DND-41 (cell line): ENCODE data around the gene SLC2A10.
A peak's percentile ranks its signal among the peaks of the same experiment; 100 is the strongest.

Source experiments
- ATAC-seq: fragments of 200-7000 bp; cut with Tn5 transposase; 3 replicates; pipeline ENCODE4 v1.9.1; 2021; ENCODE audit warnings: low read depth; ENCODE audit not compliant: insufficient read depth
- DNase-seq: peaks from one replicate; pipeline ENCODE4 v3.0.0-alpha.2; 2020
- H2AFZ ChIP-seq: 2 replicates; pipeline ENCODE4 v1.6.0; 2012; ENCODE audit warnings: low read depth, low read length
- H3K27ac ChIP-seq: 2 replicates; pipeline ENCODE4 v1.5.1; 2012; ENCODE audit warnings: low read length, inconsistent platforms
- H3K27me3 ChIP-seq: fragments of 200-600 bp; sonication (generic); 2 replicates; pipeline ENCODE4 v1.6.0; 2012; ENCODE audit warnings: low read length, mild to moderate bottlenecking, inconsistent platforms; ENCODE audit not compliant: insufficient read depth, poor library complexity
- H3K36me3 ChIP-seq: 2 replicates; pipeline ENCODE4 v1.5.1; 2012; ENCODE audit warnings: low read length, inconsistent platforms; ENCODE audit not compliant: insufficient read depth
- H3K4me1 ChIP-seq: 2 replicates; pipeline ENCODE4 v1.5.1; 2012; ENCODE audit warnings: mild to moderate bottlenecking, low read length; ENCODE audit not compliant: insufficient read depth
- H3K4me2 ChIP-seq: 2 replicates; pipeline ENCODE4 v1.6.0; 2012; ENCODE audit warnings: mild to moderate bottlenecking, moderate library complexity, low read length, inconsistent platforms; ENCODE audit not compliant: insufficient read depth
- H3K4me3 ChIP-seq, 2 experiments: fragments of 200-600 bp in 1 of 2; shearing (Covaris generic) in 1 of 2; 2 replicates each; pipeline ENCODE4 v1.5.1; 2012 to 2016; ENCODE audit warnings: inconsistent platforms in 2 of 2, low read length in 2 of 2, mild to moderate bottlenecking in 2 of 2, low read depth in 1 of 2, moderate library complexity in 1 of 2
- H3K79me2 ChIP-seq: 2 replicates; pipeline ENCODE4 v1.6.0; 2012; ENCODE audit warnings: low read length, inconsistent platforms; ENCODE audit not compliant: insufficient read depth
- H3K9ac ChIP-seq: 2 replicates; pipeline ENCODE4 v1.6.0; 2012; ENCODE audit warnings: low read depth, mild to moderate bottlenecking, inconsistent platforms, low read length, moderate library complexity
- H3K9me3 ChIP-seq: 2 replicates; pipeline ENCODE4 v1.5.1; 2012; ENCODE audit warnings: low read length, moderate library complexity, mild to moderate bottlenecking, inconsistent platforms; ENCODE audit not compliant: insufficient read depth, severe bottlenecking
- H4K20me1 ChIP-seq: 2 replicates; pipeline ENCODE4 v1.6.0; 2012; ENCODE audit warnings: low read length; ENCODE audit not compliant: insufficient read depth
- EZH2 ChIP-seq: IDR thresholded peaks from 3 replicates; pipeline ENCODE4 v1.6.1; 2012; ENCODE audit warnings: borderline replicate concordance, low read depth, mild to moderate bottlenecking, moderate library complexity, low read length, inconsistent platforms; ENCODE audit not compliant: severe bottlenecking
- TF ChIP-seq, protein P1 (sequence below): IDR thresholded peaks from 2 replicates; pipeline ENCODE4 v1.5.1; 2012; ENCODE audit warnings: borderline replicate concordance, low read length, moderate library complexity, mild to moderate bottlenecking; ENCODE audit not compliant: poor library complexity, severe bottlenecking; ENCODE audit errors: extremely low read depth

SLC2A10 gene

DNA sequence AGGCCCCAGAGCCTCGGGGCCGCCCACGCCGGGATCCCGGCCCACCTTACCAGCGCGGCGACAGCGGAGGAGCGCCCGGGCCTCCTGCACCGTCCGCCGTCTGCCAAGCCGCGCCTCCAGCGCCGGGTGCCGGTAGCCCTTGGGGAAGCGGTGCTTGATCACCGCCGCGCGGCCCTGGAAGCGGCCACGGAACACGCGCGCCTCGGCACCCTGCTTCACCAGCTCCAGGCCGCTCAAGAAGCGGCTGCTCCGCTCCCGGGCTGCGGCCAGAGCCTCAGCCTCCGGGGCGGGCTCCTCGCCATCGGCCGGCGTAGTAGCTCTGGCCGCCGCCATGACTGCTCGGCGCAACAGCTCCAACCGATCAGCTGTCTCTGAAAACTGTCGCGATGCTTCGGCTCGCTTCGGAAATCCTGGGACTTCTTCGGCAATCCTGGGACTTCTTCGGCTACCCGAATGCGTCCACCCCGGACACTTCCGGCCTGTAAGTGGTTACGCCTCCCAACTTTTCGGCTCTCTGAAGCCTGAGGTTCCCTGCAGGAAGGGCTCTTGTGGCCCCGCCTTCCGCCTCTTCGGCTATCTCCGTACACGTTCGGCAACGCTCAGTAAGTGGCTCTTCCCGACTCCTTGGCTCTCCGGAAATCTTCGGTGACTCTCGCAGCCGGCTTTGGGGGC lies 20.2 kb upstream of the SLC2A10 start, which contains the start of gene TP53RK:
Gene TP53RK (minus strand): TSS at position 363 of the 672 bp plus-strand sequence. CDS start 30 bp downstream, at position 333.
- H3K79me2 ChIP-seq, result peaks cover 52% of the 10 kb centered on the region

DNA sequence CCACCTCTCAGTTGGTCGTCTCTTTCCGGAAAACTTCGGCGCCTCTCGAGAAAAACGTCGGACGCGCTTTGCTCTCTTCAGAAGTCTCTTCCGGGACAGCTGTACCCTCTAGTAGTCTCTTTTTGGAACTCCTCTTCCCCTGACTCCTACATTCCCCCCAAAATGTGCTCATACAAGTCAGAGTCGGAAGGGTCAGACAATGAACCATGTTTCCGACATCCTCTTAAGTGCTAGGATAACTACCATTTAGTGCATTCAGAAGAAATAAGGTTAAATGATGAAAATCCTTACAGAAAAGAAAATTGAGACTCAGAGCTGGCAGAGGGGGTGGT lies 19.7 kb upstream of the SLC2A10 start:
- Histone ChIP-seq H3K4me2 (peak overlapping the region; percentile 63), H3K9me3 (no peaks in the 10 kb centered on the region), H3K9ac (peak overlapping the region; percentile 82), H3K27ac (peak overlapping the region; percentile 85), H3K79me2 (peaks cover 47% of the 10 kb centered on the region), H3K27me3 (no peaks in the 10 kb centered on the region), H3K4me1 (peaks cover 33% of the 10 kb centered on the region), H2AFZ (peak overlapping the region; percentile 84), H4K20me1 (peaks cover 38% of the 10 kb centered on the region; the same call in 1 of the 2 replicates), H3K36me3 (peaks cover 26% of the 10 kb centered on the region), H3K4me3 (peak overlapping the region; percentile 68 to 73; a peak in 3 of 4 replicates)
- DNase-seq, result no peak
- ATAC-seq, result no peak
- TF ChIP-seq EZH2, result no peak
- TF ChIP-seq, protein P1, sequence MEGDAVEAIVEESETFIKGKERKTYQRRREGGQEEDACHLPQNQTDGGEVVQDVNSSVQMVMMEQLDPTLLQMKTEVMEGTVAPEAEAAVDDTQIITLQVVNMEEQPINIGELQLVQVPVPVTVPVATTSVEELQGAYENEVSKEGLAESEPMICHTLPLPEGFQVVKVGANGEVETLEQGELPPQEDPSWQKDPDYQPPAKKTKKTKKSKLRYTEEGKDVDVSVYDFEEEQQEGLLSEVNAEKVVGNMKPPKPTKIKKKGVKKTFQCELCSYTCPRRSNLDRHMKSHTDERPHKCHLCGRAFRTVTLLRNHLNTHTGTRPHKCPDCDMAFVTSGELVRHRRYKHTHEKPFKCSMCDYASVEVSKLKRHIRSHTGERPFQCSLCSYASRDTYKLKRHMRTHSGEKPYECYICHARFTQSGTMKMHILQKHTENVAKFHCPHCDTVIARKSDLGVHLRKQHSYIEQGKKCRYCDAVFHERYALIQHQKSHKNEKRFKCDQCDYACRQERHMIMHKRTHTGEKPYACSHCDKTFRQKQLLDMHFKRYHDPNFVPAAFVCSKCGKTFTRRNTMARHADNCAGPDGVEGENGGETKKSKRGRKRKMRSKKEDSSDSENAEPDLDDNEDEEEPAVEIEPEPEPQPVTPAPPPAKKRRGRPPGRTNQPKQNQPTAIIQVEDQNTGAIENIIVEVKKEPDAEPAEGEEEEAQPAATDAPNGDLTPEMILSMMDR, result no peak

More for the DNA sequence above, 20.2 kb upstream of the SLC2A10 start, which contains the start of gene TP53RK:
- Histone ChIP-seq H3K4me3 (peak within 1 kb of the TSS; percentile 68 to 73), H3K36me3 (peaks cover 31% of the 10 kb centered on the region), H3K4me2 (peak within 1 kb of the TSS; percentile 87), H3K9ac (peak within 1 kb of the TSS; percentile 82), H3K27me3 (no peaks in the 10 kb centered on the region), H4K20me1 (peaks cover 43% of the 10 kb centered on the region; the same call in 1 of the 2 replicates), H3K4me1 (peaks cover 33% of the 10 kb centered on the region), H3K9me3 (no peaks in the 10 kb centered on the region), H3K27ac (peak within 1 kb of the TSS; percentile 85), H2AFZ (peak within 1 kb of the TSS; percentile 84)
- DNase-seq (peak; percentile 100), ATAC-seq (peak; percentile 95)
- TF ChIP-seq, protein P1, result peak; percentile 35
- no peak for TF ChIP-seq EZH2

DNA sequence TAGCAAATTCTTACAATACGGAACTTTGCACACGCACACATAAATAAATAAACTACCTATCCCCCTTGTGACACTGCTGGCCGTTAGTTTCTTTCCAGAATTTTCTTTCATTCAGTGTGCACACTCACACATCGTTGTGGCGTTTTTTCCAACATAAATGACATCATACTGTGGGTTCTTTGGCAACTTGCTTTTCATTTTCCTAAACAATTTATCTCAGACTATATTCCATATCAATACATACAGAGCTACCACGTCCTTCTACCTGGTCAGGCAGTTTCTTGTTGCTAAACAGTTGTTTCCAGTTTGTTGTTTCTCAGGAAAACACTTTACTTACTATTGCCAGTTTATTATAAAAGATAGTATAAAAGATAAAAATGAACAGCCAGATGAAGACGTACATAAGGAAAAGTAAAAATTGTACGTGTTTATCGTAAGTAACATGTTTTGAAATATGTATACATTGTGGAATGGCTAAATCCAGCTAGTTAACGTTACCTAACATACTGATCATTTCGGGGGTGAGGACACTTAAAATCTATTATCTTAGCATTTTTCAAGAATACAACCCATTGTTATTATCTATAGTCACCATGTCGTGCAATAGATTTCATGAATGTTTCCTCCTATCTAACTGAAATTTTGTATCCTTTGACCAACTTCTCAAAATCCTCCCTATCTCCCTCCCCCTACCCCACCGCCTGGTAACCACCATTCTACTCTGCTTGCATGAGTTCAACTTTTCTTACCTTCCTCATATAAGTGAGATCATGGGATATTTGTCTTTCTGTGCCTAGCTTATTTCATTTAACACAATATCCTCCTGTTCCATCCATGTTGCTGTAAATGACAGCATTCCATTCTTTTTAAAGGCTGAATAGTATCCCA lies 19.0 kb upstream of the SLC2A10 start:
- no peak for ATAC-seq
- Histone ChIP-seq H3K9me3 (no peaks in the 10 kb centered on the region), H3K4me1 (peaks cover 33% of the 10 kb centered on the region), H2AFZ (peak overlapping the region; percentile 84), H3K4me2 (peak overlapping the region; percentile 63), H3K27ac (peak overlapping the region; percentile 85; the same call in 1 of the 2 replicates), H3K79me2 (peaks cover 40% of the 10 kb centered on the region), H3K4me3 (peak overlapping the region in 1 of 2 experiments; percentile 73; a peak in 2 of 4 replicates), H3K36me3 (peaks cover 19% of the 10 kb centered on the region), H3K9ac (peak overlapping the region; percentile 82; the same call in 1 of the 2 replicates), H3K27me3 (no peaks in the 10 kb centered on the region), H4K20me1 (peaks cover 32% of the 10 kb centered on the region; the same call in 1 of the 2 replicates)
- DNase-seq, result no peak
- TF ChIP-seq, protein P1, result no peak
- TF ChIP-seq EZH2, result no peak
